OCI-LY7 (cell line): ENCODE results near the gene TMEM39B. TPM values are rescaled to one million over a fixed set of nuclear protein-coding genes. Genes with fewer than 3 reads are reported as not detected.
"Not testable (repeated sequence)": the region's sequence is repeated elsewhere in the genome, so short reads cannot be mapped to it uniquely, and the experiment has no call there.

Experiments used
- BruUV-seq: library from RNA; stranded (reverse); fragments of 400-500 nt; replicated peaks from 2 replicates; lab custom pipeline; 2021; lab: Mats Ljungman, UMichigan
- CTCF ChIA-PET: fragments of 300-600 bp; sonication (Branson Sonifier 250); formaldehyde crosslinking; loops from one replicate; lab custom pipeline; 2022; ENCODE audit warnings: antibody characterized with exemption; ENCODE audit not compliant: unreplicated experiment; lab: Charles Lee
- POLR2A ChIA-PET: fragments of 300-600 bp; sonication (Branson Sonifier 250); formaldehyde crosslinking; loops from one replicate; lab custom pipeline; 2022; ENCODE audit warnings: antibody characterized with exemption; lab: Charles Lee
- DNase-seq: peaks from one replicate; pipeline ENCODE4 v3.0.0-alpha.2; 2015; ENCODE audit warnings: low spot score
- H2AFZ ChIP-seq: fragments of 200-600 bp; sonication (generic), shearing (Covaris generic); 2 replicates; pipeline ENCODE4 v1.6.1; 2014; ENCODE audit warnings: mild to moderate bottlenecking, antibody characterized with exemption, low read length, moderate library complexity
- H3K27ac ChIP-seq: fragments of 200-600 bp; sonication (generic); 2 replicates; pipeline ENCODE4 v1.5.1; 2014; ENCODE audit warnings: mixed run types, low read depth, mild to moderate bottlenecking, moderate library complexity, low read length, inconsistent platforms; ENCODE audit not compliant: poor library complexity, severe bottlenecking
- H3K36me3 ChIP-seq: fragments of 200-600 bp; sonication (generic); 2 replicates; pipeline ENCODE4 v1.6.1; 2014; ENCODE audit warnings: mild to moderate bottlenecking, antibody characterized with exemption, low read length, moderate library complexity, mixed read lengths; ENCODE audit not compliant: insufficient read depth
- H3K4me1 ChIP-seq: fragments of 200-600 bp; sonication (generic); 2 replicates; pipeline ENCODE4 v1.5.1; 2014; ENCODE audit warnings: mild to moderate bottlenecking, low read length; ENCODE audit not compliant: insufficient read depth, poor library complexity, severe bottlenecking
- H3K4me2 ChIP-seq: fragments of 200-600 bp; sonication (generic); 2 replicates; pipeline ENCODE4 v1.6.1; 2014; ENCODE audit warnings: mild to moderate bottlenecking, low read length
- H3K4me3 ChIP-seq: fragments of 200-600 bp; sonication (generic); 2 replicates; pipeline ENCODE4 v1.5.1; 2014; ENCODE audit warnings: mild to moderate bottlenecking, low read depth, low read length; ENCODE audit not compliant: poor library complexity, severe bottlenecking
- H3K79me2 ChIP-seq: fragments of 200-600 bp; sonication (generic); 2 replicates; pipeline ENCODE4 v1.6.1; 2016; ENCODE audit warnings: low read depth, mild to moderate bottlenecking, low read length, moderate library complexity, mixed read lengths; ENCODE audit not compliant: insufficient read depth
- H3K9me2 ChIP-seq: fragments of 200-600 bp; sonication (generic); 2 replicates; pipeline ENCODE4 v1.6.1; 2016; ENCODE audit warnings: mild to moderate bottlenecking, low read length, mixed read lengths; ENCODE audit not compliant: insufficient read depth
- H3K9me3 ChIP-seq: fragments of 200-600 bp; sonication (generic); 2 replicates; pipeline ENCODE4 v1.6.1; 2014; ENCODE audit warnings: mild to moderate bottlenecking, mixed run types, low read length, mixed read lengths
- H4K20me1 ChIP-seq: fragments of 200-600 bp; sonication (generic); 2 replicates; pipeline ENCODE4 v1.6.1; 2014; ENCODE audit warnings: mild to moderate bottlenecking, antibody characterized with exemption, low read length, moderate library complexity, mixed read lengths; ENCODE audit not compliant: insufficient read depth
- EZH2phosphoT487 ChIP-seq: fragments of 200-600 bp; sonication (generic); IDR thresholded peaks from 2 replicates; pipeline ENCODE4 v1.6.1; 2018; ENCODE audit warnings: low read depth, borderline replicate concordance, mild to moderate bottlenecking, mixed run types, antibody characterized with exemption, low read length, moderate library complexity, mixed read lengths
- intact Hi-C: fragments of 100-400 bp; cut with micrococcal nuclease; formaldehyde crosslinking; loops from one replicate; pipeline ENCODE4 v1.10.0; 2022; ENCODE audit not compliant: unreplicated experiment
- total RNA-seq, 2 experiments: library from RNA; depleted of rRNA in 1 of 2; stranded (reverse); fragments of >200 nt in 1 of 2; shearing (Covaris generic) in 1 of 2; gene quantifications; 2 replicates each; pipeline ENCODE4 v1.2.3, GENCODE V29; 2014 to 2022
- TF ChIP-seq, protein P1 (sequence below): fragments of 200-600 bp; sonication (generic); conservative IDR thresholded peaks from 2 replicates; pipeline ENCODE4 v1.5.1; 2014; ENCODE audit warnings: mild to moderate bottlenecking, antibody characterized with exemption, low read length, moderate library complexity, mixed read lengths

The TMEM39B gene
- total RNA-seq, 2 experiments from 2014 or later: 11.3 to 35.9 TPM

DNA sequence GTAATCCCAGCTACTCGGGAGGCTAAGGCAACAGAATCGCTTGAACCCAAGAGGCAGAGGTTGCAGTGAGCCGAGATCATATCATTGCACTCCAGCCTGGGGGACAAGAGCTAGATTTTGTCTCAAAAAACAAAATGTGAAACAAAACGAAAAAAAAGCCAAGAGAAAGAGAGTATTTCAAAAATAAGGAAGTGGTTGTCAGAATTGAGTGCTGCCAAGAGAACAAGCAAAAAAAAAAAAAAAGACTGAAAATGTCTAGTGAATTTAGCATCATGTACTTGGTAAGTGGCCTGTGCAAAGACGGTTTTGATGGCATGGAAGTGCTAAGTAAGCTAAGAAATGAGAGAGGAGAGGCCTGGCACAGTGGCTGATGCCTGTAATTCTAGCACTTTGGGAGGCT is 49.4 kb downstream of the TMEM39B start:
- intact Hi-C loops: no loop called here
- ChIA-PET POLR2A (interaction anchor here (1.3 kb wide), 1 partner anchor 37 kb away, joined by 4 read pairs; no protein-coding TSS in a partner anchor), CTCF (no interaction called here)
- H3K4me1 ChIP-seq: no peaks in the 10 kb centered on the region
- H3K27ac ChIP-seq: no peak overlapping the region
- no TSS peak for BruUV-seq
- no peak for TF ChIP-seq EZH2phosphoT487
- TF ChIP-seq, protein P1, sequence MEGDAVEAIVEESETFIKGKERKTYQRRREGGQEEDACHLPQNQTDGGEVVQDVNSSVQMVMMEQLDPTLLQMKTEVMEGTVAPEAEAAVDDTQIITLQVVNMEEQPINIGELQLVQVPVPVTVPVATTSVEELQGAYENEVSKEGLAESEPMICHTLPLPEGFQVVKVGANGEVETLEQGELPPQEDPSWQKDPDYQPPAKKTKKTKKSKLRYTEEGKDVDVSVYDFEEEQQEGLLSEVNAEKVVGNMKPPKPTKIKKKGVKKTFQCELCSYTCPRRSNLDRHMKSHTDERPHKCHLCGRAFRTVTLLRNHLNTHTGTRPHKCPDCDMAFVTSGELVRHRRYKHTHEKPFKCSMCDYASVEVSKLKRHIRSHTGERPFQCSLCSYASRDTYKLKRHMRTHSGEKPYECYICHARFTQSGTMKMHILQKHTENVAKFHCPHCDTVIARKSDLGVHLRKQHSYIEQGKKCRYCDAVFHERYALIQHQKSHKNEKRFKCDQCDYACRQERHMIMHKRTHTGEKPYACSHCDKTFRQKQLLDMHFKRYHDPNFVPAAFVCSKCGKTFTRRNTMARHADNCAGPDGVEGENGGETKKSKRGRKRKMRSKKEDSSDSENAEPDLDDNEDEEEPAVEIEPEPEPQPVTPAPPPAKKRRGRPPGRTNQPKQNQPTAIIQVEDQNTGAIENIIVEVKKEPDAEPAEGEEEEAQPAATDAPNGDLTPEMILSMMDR: no peak
- no peak overlapping the region for H2AFZ ChIP-seq
- H3K9me2 ChIP-seq: no peaks in the 10 kb centered on the region
- no peak for DNase-seq
- peaks cover 10% of the 10 kb centered on the region; the same call in 1 of the 2 replicates for H4K20me1 ChIP-seq
- no peak overlapping the region for H3K4me2 ChIP-seq
- H3K4me3 ChIP-seq: no peak overlapping the region
- peaks cover 86% of the 10 kb centered on the region for H3K79me2 ChIP-seq
- H3K9me3 ChIP-seq: no peaks in the 10 kb centered on the region
- H3K36me3 ChIP-seq: peaks cover 11% of the 10 kb centered on the region

DNA sequence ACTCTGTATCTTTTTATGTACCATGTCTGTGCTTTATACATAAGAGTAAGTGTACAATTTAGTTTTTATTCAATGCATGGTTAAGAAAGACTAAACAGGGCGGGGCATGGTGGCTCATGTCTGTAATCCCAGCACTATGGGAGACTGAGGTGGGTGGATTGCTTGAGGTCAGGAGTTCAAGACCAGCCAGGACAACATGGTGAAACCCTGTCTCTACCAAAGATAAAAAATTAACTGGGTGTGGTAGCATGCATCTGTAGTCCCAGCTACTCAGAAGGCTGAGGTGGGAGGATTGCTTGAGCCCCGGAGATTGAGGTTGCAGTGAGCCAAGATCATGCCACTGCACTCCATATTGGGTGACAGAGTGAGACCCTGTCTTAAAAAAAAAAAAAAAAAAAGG is 50.6 kb downstream of the TMEM39B start:
- H4K20me1 ChIP-seq, intact Hi-C loops, DNase-seq, H3K27ac ChIP-seq, H3K4me1 ChIP-seq, BruUV-seq, H3K4me3 ChIP-seq, H2AFZ ChIP-seq, H3K9me3 ChIP-seq, H3K9me2 ChIP-seq, H3K4me2 ChIP-seq, CTCF ChIA-PET: not testable (repeated sequence)
- peaks cover 14% of the 10 kb centered on the region for H3K36me3 ChIP-seq
- peaks cover 87% of the 10 kb centered on the region for H3K79me2 ChIP-seq
- POLR2A ChIA-PET: interaction anchor here (0.7 kb wide), 1 partner anchor 15 kb away, joined by 4 read pairs; no protein-coding TSS in a partner anchor

DNA sequence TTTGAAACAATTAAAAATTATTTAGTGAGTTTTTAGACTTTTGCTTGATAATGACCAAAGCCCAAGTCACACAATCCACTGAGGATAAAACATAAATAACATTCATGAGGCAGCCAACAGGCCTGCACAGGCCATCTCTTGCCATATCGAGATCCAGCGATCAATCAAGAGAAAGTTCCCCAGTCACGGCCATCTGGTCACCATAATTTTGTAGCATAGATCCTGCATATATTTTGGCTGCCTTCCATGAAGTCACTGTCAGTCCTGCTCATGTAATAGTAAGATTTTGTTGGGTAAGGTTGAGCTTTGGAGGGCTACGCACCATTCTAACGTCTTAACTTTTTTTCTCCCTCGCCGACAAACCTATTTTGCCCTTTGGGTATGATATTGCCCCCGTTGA is 52.6 kb downstream of the TMEM39B start:
- no TSS peak for BruUV-seq
- intact Hi-C loops: no loop called here
- no peaks in the 10 kb centered on the region for H3K9me2 ChIP-seq
- no peak overlapping the region for H2AFZ ChIP-seq
- no peak overlapping the region for H3K4me3 ChIP-seq
- no peak for TF ChIP-seq EZH2phosphoT487
- TF ChIP-seq, protein P1: no peak
- H3K4me1 ChIP-seq: peaks cover 7% of the 10 kb centered on the region
- H3K79me2 ChIP-seq: peaks cover 87% of the 10 kb centered on the region
- ChIA-PET CTCF (no interaction called here), POLR2A (interaction anchor here (0.6 kb wide), 1 partner anchor 283 kb away, joined by 4 read pairs; no protein-coding TSS in a partner anchor)
- peaks cover 10% of the 10 kb centered on the region for H4K20me1 ChIP-seq
- H3K4me2 ChIP-seq: no peak overlapping the region
- DNase-seq: no peak
- H3K27ac ChIP-seq: no peak overlapping the region
- H3K36me3 ChIP-seq: peaks cover 29% of the 10 kb centered on the region
- H3K9me3 ChIP-seq: no peaks in the 10 kb centered on the region
